ENCODE data around the gene MCF2L2.

DNA sequence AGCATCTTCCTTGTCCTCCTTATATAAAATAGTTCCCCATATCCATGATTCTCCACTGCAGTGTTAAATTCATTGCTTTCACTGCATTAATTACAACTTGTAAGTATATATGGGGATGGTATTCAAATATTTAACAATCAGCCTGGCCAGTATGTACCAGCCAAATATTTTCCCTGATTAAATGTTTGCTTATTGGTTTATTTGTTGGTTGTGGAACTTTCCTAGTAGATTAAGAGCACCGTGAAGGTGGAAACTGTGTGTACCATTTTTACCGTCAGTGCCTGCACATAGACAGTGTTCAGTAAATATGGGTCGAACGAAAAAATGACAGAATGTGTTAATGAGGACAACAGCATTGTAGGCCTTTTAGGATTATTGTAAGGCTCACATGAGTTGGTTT is 272.9 kb downstream of the MCF2L2 start:
- TF ChIP-seq, protein P1, sequence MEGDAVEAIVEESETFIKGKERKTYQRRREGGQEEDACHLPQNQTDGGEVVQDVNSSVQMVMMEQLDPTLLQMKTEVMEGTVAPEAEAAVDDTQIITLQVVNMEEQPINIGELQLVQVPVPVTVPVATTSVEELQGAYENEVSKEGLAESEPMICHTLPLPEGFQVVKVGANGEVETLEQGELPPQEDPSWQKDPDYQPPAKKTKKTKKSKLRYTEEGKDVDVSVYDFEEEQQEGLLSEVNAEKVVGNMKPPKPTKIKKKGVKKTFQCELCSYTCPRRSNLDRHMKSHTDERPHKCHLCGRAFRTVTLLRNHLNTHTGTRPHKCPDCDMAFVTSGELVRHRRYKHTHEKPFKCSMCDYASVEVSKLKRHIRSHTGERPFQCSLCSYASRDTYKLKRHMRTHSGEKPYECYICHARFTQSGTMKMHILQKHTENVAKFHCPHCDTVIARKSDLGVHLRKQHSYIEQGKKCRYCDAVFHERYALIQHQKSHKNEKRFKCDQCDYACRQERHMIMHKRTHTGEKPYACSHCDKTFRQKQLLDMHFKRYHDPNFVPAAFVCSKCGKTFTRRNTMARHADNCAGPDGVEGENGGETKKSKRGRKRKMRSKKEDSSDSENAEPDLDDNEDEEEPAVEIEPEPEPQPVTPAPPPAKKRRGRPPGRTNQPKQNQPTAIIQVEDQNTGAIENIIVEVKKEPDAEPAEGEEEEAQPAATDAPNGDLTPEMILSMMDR (conservative IDR thresholded peaks at IDR 0.05 in 1 of 2, IDR thresholded peaks at IDR 0.05 in 1 of 2; ENCODE audit: extremely low read depth in 1 of 2, insufficient read depth in 1 of 2, low read depth in 1 of 2, low read length in 2 of 2): no peak
- no peak for TF ChIP-seq EZH2 (IDR thresholded peaks at IDR 0.05; ENCODE audit: borderline replicate concordance, low read length)
